HG03457 (cell line): ENCODE results near the gene IFNA10.
A peak's percentile ranks its signal among the peaks of the same experiment; 100 is the strongest.
"Not testable (repeated sequence)": the region's sequence is repeated elsewhere in the genome, so short reads cannot be mapped to it uniquely, and the experiment has no call there.

ENCODE experiments used
- ATAC-seq: cut with Tn5 transposase; IDR thresholded peaks from one replicate; pipeline ENCODE4 v1.9.1; 2021; ENCODE audit warnings: moderate number of reproducible peaks; ENCODE audit not compliant: unreplicated experiment

Gene IFNA10

GRCh38 chr9:21194867-21195776, 11.8 kb downstream of the IFNA10 start:
- peak; percentile 87 for ATAC-seq

- ATAC-seq = not testable (repeated sequence)
Observed at GRCh38 chr9:21187487-21187886, 19.5 kb downstream of the IFNA10 start, which contains the start of gene IFNA4. Gene IFNA4 (minus strand): TSS chr9:21187587. CDS start chr9:21187531, 56 bp downstream.

DNA sequence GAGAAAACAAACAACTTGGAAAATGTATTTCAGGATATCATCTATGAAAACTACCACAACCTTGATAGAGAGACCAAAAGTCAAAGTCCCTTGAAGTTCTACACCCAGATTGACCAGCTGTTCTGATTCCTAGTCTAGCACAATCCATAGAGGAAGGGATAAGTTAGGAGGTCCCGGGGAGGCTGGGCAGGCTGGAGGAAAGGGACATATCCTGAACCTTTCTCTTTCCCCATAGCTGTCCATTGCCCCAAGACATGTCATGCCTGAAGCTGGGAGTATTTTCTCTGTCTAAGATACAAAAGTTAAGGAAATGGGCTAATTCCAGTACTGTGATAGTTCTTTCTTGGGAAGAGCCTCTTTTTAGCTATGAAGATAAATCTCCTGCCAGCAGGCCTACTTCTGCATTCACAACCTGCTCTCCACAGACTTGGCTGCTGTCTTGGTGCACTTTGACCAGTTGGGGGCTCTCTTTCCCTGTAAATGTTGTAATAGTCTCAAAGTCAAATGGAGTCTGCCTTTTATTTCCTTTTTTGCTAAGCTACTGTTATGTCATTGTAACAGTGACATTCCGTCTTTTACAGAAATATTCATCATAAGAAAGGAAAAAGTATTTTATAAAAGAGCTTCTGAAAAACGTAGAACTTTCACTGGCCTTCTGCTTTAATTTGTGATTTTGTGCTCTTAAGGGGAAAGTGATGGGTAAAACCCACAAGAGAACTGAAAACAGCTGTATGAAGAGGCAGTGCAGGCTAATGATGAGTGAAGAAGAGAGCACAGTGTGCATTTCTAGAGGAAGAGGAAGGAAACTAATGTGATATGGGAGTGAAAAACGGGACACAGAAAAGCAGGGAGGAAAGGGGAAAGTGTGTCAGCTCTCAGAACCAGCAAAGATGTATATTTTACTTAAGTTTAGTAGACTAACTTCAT, 23.9 kb downstream of the IFNA10 start:
- ATAC-seq = peak; percentile 90

DNA sequence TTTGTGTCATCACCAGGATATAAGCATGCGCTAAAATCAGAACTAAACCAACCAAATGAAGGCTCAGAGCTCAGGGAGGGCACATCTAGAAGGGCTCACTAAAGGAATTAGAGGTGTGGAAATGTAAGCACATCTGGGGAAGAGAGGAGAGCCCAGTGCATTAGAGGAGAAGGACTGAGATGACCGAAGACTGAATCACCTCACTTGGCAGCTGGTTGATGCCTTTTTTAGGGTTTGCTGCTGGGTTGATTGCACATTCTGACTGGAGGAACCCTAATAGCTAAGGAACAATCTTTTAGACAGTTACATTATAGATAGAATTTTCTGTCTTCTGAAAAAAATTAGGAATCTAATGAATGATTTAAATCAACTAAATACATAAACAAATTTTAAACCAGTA, 32.3 kb downstream of the IFNA10 start:
- ATAC-seq = no peak

DNA sequence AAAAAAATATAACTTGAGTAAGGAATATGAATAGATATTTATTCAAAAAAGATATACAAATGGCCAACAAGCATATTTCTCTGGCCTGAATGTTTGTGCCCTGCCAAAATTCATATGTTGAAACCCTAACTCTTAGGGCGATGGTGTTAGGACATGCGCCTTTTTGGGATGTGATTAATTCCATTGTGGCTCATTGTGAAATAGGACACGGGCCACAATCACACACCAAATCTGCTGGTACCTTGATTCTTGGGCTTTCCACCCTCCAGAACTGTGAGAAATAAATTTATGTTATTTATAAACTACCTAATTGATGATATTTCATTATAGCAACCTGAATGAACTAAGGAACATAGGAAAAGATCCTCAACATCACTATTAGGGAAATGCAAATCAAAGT, 34.8 kb downstream of the IFNA10 start:
- no peak for ATAC-seq

DNA sequence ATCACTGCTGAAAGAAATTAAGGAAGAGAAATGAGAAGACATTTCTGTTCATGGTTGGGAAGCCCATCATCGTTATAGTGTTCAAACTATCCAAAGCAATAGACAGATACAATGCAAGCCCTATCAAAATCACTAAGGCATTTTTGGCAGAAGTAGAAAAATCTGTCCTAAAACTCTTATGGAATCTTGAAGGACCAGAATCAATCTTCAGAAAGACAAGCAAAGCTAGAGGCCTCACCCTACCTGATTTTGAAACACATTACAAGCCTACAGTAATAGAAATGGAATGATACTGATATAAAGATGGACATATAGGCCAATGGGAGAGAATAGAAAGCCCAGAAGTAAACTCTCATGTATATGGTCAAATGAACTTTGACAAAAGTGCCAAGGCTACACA, 35.6 kb downstream of the IFNA10 start:
- no peak for ATAC-seq

- not testable (repeated sequence) for ATAC-seq
Observed at GRCh38 chr9:21166560-21166959, 40.4 kb downstream of the IFNA10 start, which contains the start of gene IFNA21. Gene IFNA21 (minus strand): TSS chr9:21166660. CDS start chr9:21166612, 48 bp downstream.

DNA sequence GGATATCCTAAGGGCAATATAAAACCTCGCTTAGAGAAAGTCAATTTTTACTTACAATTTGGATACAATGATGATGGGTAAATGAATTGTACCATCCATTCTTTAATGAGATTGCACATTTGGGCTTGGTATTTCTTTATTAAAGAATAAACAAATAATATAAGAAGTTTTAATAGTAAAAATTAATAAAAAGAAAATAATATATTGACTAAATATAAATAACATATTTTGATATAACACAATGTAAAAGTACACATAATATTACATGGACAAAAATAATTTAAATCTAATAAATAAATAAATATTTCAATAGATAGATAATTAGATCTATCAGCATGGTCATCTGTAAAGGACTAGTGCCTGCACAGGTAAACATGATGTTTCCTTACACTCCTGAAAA, 41.4 kb downstream of the IFNA10 start:
- no peak for ATAC-seq

DNA sequence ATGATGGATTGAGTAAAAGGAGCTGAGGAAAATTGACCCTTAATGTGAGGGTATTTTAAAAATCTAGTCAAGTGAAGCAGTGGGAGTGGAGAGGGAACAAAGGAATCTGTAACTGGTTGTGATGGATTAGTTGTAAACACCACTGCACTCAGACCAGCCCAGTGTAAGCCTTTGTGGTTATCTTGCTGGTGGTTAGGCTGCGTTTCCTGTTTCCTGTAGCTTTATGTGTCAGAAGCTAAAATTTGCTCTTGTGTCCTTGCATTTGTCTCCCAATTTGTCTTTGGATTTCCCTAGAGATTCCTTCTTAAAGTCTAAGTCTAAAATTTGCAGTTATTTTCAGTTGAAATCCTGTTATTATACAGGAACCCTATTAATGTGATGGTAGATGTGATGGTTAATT, 46.8 kb downstream of the IFNA10 start:
- peak; percentile 91 for ATAC-seq
